ENCODE data around the gene REEP5.

The REEP5 gene

GRCh38 chr5:112921833-112922817 lies at the start of gene REEP5:
Gene REEP5, minus strand, starts transcription at chr5:112922227. Its CDS starts 37 bp downstream, at chr5:112922190.
- Histone ChIP-seq H3K27me3 (replicated peaks; ENCODE audit: insufficient read depth, low read length) (no peaks in the 10 kb centered on the region), H3K9me3 (replicated peaks; ENCODE audit: insufficient read depth, low read length) (no peaks in the 10 kb centered on the region), H3K27ac (ENCODE audit: low read length) (peak within 1 kb of the TSS; percentile 80), H2AFZ (ENCODE audit: low read length) (peak within 1 kb of the TSS; percentile 91), H3K36me3 (replicated peaks; ENCODE audit: insufficient read depth, low read length) (0 out of 2 replicates have a peak, but pooled peaks cover 3% of the 10 kb centered on the region), H3K9ac (ENCODE audit: low read length) (peak within 1 kb of the TSS; percentile 90), H3K4me2 (ENCODE audit: low read depth, low read length) (peak within 1 kb of the TSS; percentile 99), H3K79me2 (ENCODE audit: low read length) (peaks cover 56% of the 10 kb centered on the region), H3F3A (ENCODE audit: insufficient read depth, low read length) (peaks cover 23% of the 10 kb centered on the region), H3K4me3 (ENCODE audit: low read length) (peak within 1 kb of the TSS; percentile 99), H3K4me1 (ENCODE audit: low read length) (peaks cover 42% of the 10 kb centered on the region), H3K9me2 (replicated peaks; ENCODE audit: insufficient read depth, low read length) (no peaks in the 10 kb centered on the region), H4K20me1 (ENCODE audit: insufficient read depth, low read length) (no peaks in the 10 kb centered on the region)
- peak; percentile 89 for DNase-seq
- no peak for TF ChIP-seq EZH2 (optimal IDR thresholded peaks at IDR 0.05; ENCODE audit: low read depth, low read length)
- peak; percentile 56 for TF ChIP-seq CTCF (IDR thresholded peaks at IDR 0.05; ENCODE audit: low read length)
- no peak for TF ChIP-seq EZH2phosphoT487 (IDR thresholded peaks at IDR 0.05; ENCODE audit: low read length)

GRCh38 chr5:112971276-112971675 lies 49.2 kb upstream of the REEP5 start:
- peaks cover 15% of the 10 kb centered on the region for H3K27me3 ChIP-seq (replicated peaks; ENCODE audit: insufficient read depth, low read length)
- H3K4me2 ChIP-seq (ENCODE audit: low read depth, low read length), result no peak overlapping the region
- H3K9me2 ChIP-seq (replicated peaks; ENCODE audit: insufficient read depth, low read length), result no peaks in the 10 kb centered on the region
- H3K9ac ChIP-seq (ENCODE audit: low read length), result no peak overlapping the region
- no peak overlapping the region for H3K27ac ChIP-seq (ENCODE audit: low read length)
- no peak overlapping the region for H2AFZ ChIP-seq (ENCODE audit: low read length)
- H4K20me1 ChIP-seq (ENCODE audit: insufficient read depth, low read length), result no peaks in the 10 kb centered on the region
- no peaks in the 10 kb centered on the region for H3K79me2 ChIP-seq (ENCODE audit: low read length)
- no peaks in the 10 kb centered on the region for H3K9me3 ChIP-seq (replicated peaks; ENCODE audit: insufficient read depth, low read length)
- H3K4me1 ChIP-seq (ENCODE audit: low read length), result peaks cover 20% of the 10 kb centered on the region
- TF ChIP-seq EZH2 (optimal IDR thresholded peaks at IDR 0.05; ENCODE audit: low read depth, low read length) (no peak), CTCF (IDR thresholded peaks at IDR 0.05; ENCODE audit: low read length) (no peak), EZH2phosphoT487 (IDR thresholded peaks at IDR 0.05; ENCODE audit: low read length) (no peak)
- H3K36me3 ChIP-seq (replicated peaks; ENCODE audit: insufficient read depth, low read length), result no peaks in the 10 kb centered on the region
- no peak overlapping the region for H3K4me3 ChIP-seq (ENCODE audit: low read length)
- DNase-seq, result no peak
- peaks cover 9% of the 10 kb centered on the region for H3F3A ChIP-seq (ENCODE audit: insufficient read depth, low read length)

DNA sequence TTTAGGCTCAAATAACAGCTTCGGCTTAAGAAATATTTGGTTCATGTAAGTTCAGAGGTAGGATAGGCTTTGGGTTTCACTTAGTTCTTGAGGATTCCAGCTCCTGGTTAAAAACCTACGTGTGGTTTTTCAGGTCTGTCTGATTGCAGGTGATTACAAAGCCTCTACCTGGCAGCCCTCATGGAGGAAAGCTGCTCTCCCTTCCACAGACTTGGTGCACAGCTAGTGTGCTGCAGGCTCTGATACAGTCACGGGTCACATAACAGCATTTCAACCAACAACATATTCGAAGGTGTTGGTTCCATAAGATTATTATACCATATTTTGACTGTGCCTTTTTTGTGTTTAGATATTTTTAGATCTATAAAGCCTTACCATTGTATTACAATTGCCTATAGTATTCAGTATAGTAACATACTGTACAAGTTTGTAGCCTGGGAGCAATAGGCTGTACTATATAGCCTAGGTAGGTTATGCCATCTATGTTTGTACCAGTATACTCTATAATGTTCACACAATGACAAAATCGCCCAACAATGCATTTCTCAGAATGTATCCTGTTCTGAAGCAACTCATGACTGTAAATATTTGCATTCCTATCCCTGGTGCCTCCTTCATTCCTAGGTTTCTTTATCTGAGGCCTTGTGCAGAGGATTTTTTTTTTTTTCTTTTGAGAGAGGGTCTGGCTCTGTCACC lies 46.5 kb upstream of the REEP5 start:
- H3K27me3 ChIP-seq (replicated peaks; ENCODE audit: insufficient read depth, low read length), result peaks cover 15% of the 10 kb centered on the region
- peaks cover 9% of the 10 kb centered on the region for H3F3A ChIP-seq (ENCODE audit: insufficient read depth, low read length)
- H2AFZ ChIP-seq (ENCODE audit: low read length), result no peak overlapping the region
- H3K4me3 ChIP-seq (ENCODE audit: low read length), result no peak overlapping the region
- TF ChIP-seq CTCF (IDR thresholded peaks at IDR 0.05; ENCODE audit: low read length), result no peak
- no peak for TF ChIP-seq EZH2phosphoT487 (IDR thresholded peaks at IDR 0.05; ENCODE audit: low read length)
- TF ChIP-seq EZH2 (optimal IDR thresholded peaks at IDR 0.05; ENCODE audit: low read depth, low read length), result no peak
- no peak for DNase-seq
- H3K27ac ChIP-seq (ENCODE audit: low read length), result no peak overlapping the region
- no peaks in the 10 kb centered on the region for H4K20me1 ChIP-seq (ENCODE audit: insufficient read depth, low read length)
- no peak overlapping the region for H3K4me2 ChIP-seq (ENCODE audit: low read depth, low read length)
- H3K9me3 ChIP-seq (replicated peaks; ENCODE audit: insufficient read depth, low read length), result no peaks in the 10 kb centered on the region
- H3K36me3 ChIP-seq (replicated peaks; ENCODE audit: insufficient read depth, low read length), result no peaks in the 10 kb centered on the region
- H3K4me1 ChIP-seq (ENCODE audit: low read length), result peaks cover 21% of the 10 kb centered on the region
- no peaks in the 10 kb centered on the region for H3K9me2 ChIP-seq (replicated peaks; ENCODE audit: insufficient read depth, low read length)
- H3K79me2 ChIP-seq (ENCODE audit: low read length), result no peaks in the 10 kb centered on the region
- no peak overlapping the region for H3K9ac ChIP-seq (ENCODE audit: low read length)

All from MM.1S (cell line).